GM23248 (cell line): ENCODE results near the gene UIMC1. TPM values are rescaled to one million over a fixed set of nuclear protein-coding genes. Genes with fewer than 3 reads are reported as not detected.
A peak's percentile ranks its signal among the peaks of the same experiment; 100 is the strongest.

Experiments
- DNase-seq: peaks from one replicate; pipeline ENCODE4 v3.0.0-alpha.2; 2015
- H2AFZ ChIP-seq: fragments of 200-600 bp; sonication (generic); 2 replicates; pipeline ENCODE4 v1.6.1; 2016; ENCODE audit warnings: antibody characterized with exemption
- H3F3A ChIP-seq: fragments of 200-600 bp; sonication (generic); 2 replicates; pipeline ENCODE4 v1.6.1; 2016; ENCODE audit warnings: mild to moderate bottlenecking, antibody characterized with exemption, mixed run types; ENCODE audit not compliant: insufficient read depth
- H3K27ac ChIP-seq: fragments of 200-600 bp; sonication (generic); 2 replicates; pipeline ENCODE4 v1.5.1; 2016; ENCODE audit warnings: mild to moderate bottlenecking
- H3K27me3 ChIP-seq: fragments of 200-600 bp; sonication (generic); replicated peaks from 2 replicates; pipeline ENCODE4 v1.6.1; 2016; ENCODE audit warnings: mild to moderate bottlenecking; ENCODE audit not compliant: insufficient read depth
- H3K36me3 ChIP-seq: fragments of 200-600 bp; sonication (generic); 2 replicates; pipeline ENCODE4 v1.6.1; 2016; ENCODE audit warnings: low read depth, mild to moderate bottlenecking
- H3K4me1 ChIP-seq: fragments of 200-600 bp; sonication (generic); 2 replicates; pipeline ENCODE4 v1.6.1; 2016; ENCODE audit warnings: mild to moderate bottlenecking; ENCODE audit not compliant: insufficient read depth
- H3K4me2 ChIP-seq: fragments of 200-600 bp; sonication (generic); one replicate; pipeline ENCODE4 v1.6.1; 2016; ENCODE audit warnings: mild to moderate bottlenecking; ENCODE audit not compliant: unreplicated experiment
- H3K4me3 ChIP-seq: fragments of 200-600 bp; sonication (generic); 2 replicates; pipeline ENCODE4 v1.5.1; 2016; ENCODE audit warnings: mild to moderate bottlenecking
- H3K79me2 ChIP-seq: fragments of 200-600 bp; sonication (generic); 2 replicates; pipeline ENCODE4 v1.6.1; 2016; ENCODE audit warnings: mild to moderate bottlenecking; ENCODE audit not compliant: insufficient read depth
- H3K9ac ChIP-seq: fragments of 200-600 bp; sonication (generic); 2 replicates; pipeline ENCODE4 v1.6.1; 2016; ENCODE audit warnings: mild to moderate bottlenecking
- H3K9me2 ChIP-seq: fragments of 200-600 bp; sonication (generic); 2 replicates; pipeline ENCODE4 v1.6.1; 2016; ENCODE audit warnings: mixed run types, mild to moderate bottlenecking, moderate library complexity; ENCODE audit not compliant: insufficient read depth
- H3K9me3 ChIP-seq: fragments of 200-600 bp; sonication (generic); one replicate; pipeline ENCODE4 v1.6.1; 2017; ENCODE audit warnings: low read depth
- H4K20me1 ChIP-seq: fragments of 200-600 bp; sonication (generic); 2 replicates; pipeline ENCODE4 v1.6.0; 2016; ENCODE audit not compliant: insufficient read depth
- EZH2 ChIP-seq: fragments of 200-600 bp; sonication (generic); IDR thresholded peaks from 2 replicates; pipeline ENCODE4 v1.6.1; 2018; ENCODE audit warnings: antibody characterized with exemption, mild to moderate bottlenecking; ENCODE audit not compliant: insufficient read depth, poor library complexity, severe bottlenecking
- EZH2phosphoT487 ChIP-seq: fragments of 200-600 bp; sonication (generic); IDR thresholded peaks from 2 replicates; pipeline ENCODE4 v1.6.1; 2018; ENCODE audit warnings: antibody characterized with exemption, moderate library complexity, mild to moderate bottlenecking, low read depth; ENCODE audit not compliant: insufficient read depth
- WGBS, 2 experiments: methylation state at CpG; one replicate each; pipeline ENCODE4 v1.1.6; 2015 to 2017; ENCODE audit warnings: low lambda C conversion rate in 2 of 2, low coverage in 1 of 2; ENCODE audit errors: missing lambda C conversion rate in 2 of 2; 5-methylcytosine and 5-hydroxymethylcytosine counted together
- in situ Hi-C: fragments of 300-500 bp; cut with MboI; formaldehyde crosslinking; loops from 2 replicates; pipeline ENCODE4 v1.15.0; 2020
- polyA plus RNA-seq: library from polyadenylated mRNA; unstranded; fragments of >200 nt; fragmentation: Nextera tagmentation; extraction: Ambion mirVana; gene quantifications from 2 replicates; pipeline ENCODE4 v1.2.1, GENCODE V29; 2016
- total RNA-seq: library from RNA; depleted of rRNA; stranded (reverse); fragments of >200 nt; shearing (Covaris generic); gene quantifications from 2 replicates; pipeline ENCODE4 v1.2.3, GENCODE V29; 2014

Gene UIMC1
- total and polyA plus RNA-seq, 2 experiments from 2014 or later: 18.4 to 27.6 TPM

DNA sequence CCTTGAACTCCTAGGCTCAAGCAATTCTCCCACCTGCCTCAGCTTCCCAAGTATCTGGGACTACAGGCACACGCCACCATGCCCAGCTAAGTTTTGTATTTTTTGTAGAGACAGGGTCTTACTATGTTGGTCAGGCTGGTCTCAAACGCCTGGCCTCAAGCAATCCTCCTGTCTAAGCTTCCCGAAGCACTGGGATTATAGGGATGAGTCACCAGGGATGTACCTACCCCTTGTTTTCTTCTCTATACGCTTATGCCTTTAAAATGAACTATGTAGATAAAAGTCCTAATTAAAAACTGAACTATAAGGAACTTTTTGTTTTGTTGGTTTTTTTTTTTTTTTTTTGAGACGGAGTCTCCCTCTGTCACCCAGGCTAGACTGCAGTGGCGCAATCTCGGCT, 25.8 kb downstream of the UIMC1 start:
- Histone ChIP-seq H3K9me3 (no peaks in the 10 kb centered on the region), H3K79me2 (peaks cover 91% of the 10 kb centered on the region), H3K27me3 (no peaks in the 10 kb centered on the region), H3K36me3 (peaks cover 13% of the 10 kb centered on the region; the same call in 1 of the 2 replicates), H3F3A (no peaks in the 10 kb centered on the region), H3K9me2 (no peaks in the 10 kb centered on the region), H3K27ac (no peak overlapping the region), H3K4me1 (0 out of 2 replicates have a peak, but pooled peaks cover 6% of the 10 kb centered on the region), H4K20me1 (0 out of 2 replicates have a peak, but pooled peaks cover 7% of the 10 kb centered on the region), H3K4me3 (no peak overlapping the region), H2AFZ (no peak overlapping the region), H3K4me2 (no peak overlapping the region), H3K9ac (no peak overlapping the region)
- 90 to 93% methylated on average over 7 of the region's 7 CpGs for WGBS, 2 experiments
- DNase-seq: no peak
- in situ Hi-C loops: no loop called here
- TF ChIP-seq EZH2 (no peak), EZH2phosphoT487 (no peak)

DNA sequence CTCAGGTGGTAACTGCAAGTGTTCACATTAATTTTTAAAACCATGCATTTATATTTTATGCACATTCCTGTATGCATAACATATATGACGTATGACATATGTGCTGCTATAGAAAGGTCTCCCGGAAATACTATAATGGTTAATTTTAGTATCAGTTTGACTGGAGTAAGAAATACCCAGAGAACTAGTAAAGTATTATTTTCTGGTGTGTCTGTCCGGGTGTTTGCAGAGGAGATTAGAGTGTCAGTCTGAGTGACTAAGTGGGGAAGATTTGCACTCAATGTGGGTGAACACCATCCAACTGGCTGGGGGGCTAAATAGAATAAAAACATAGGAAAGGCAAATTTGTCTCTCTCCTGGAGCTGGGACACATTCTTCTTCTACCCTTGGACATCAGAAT, 26.9 kb downstream of the UIMC1 start:
- no peak overlapping the region for H3K4me3 ChIP-seq
- H3K9ac ChIP-seq: no peak overlapping the region
- 79 to 86% methylated on average over 3 of the region's 3 CpGs for WGBS, 2 experiments
- no peak overlapping the region for H3K27ac ChIP-seq
- 0 out of 2 replicates have a peak, but pooled peaks cover 7% of the 10 kb centered on the region for H4K20me1 ChIP-seq
- H3K9me2 ChIP-seq: no peaks in the 10 kb centered on the region
- H3K4me1 ChIP-seq: 0 out of 2 replicates have a peak, but pooled peaks cover 6% of the 10 kb centered on the region
- no peaks in the 10 kb centered on the region for H3K27me3 ChIP-seq
- peaks cover 89% of the 10 kb centered on the region for H3K79me2 ChIP-seq
- no peaks in the 10 kb centered on the region for H3F3A ChIP-seq
- in situ Hi-C loops: no loop called here
- no peak for DNase-seq
- H2AFZ ChIP-seq: no peak overlapping the region
- peaks cover 21% of the 10 kb centered on the region; the same call in 1 of the 2 replicates for H3K36me3 ChIP-seq
- no peak for TF ChIP-seq EZH2phosphoT487
- H3K4me2 ChIP-seq: no peak overlapping the region
- no peaks in the 10 kb centered on the region for H3K9me3 ChIP-seq

DNA sequence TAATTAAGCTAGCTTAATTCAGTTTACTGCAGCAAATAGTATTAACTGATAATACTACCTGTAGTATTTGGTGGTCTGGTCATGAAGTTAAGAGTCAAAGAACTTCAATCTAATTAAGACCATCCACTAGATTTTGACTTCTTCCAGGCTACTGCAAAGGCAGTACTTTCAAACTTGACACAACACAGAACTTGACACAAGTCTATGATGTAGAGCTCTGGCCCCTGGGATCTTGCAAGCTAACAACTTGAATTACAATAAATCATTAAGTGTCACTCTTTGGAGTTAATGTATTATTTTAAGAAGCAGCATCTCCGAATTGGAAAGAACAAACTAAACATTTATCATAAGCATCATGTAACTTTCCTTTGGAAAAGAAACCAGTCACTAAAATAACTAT, 40.9 kb downstream of the UIMC1 start:
- TF ChIP-seq EZH2phosphoT487: no peak
- TF ChIP-seq EZH2: no peak
- no peak overlapping the region for H2AFZ ChIP-seq
- no peaks in the 10 kb centered on the region for H3K4me1 ChIP-seq
- WGBS, 2 experiments: 60 to 61% methylated on average over 1 of the region's 1 CpG
- H3F3A ChIP-seq: no peaks in the 10 kb centered on the region
- H3K4me2 ChIP-seq: no peak overlapping the region
- no peaks in the 10 kb centered on the region for H3K9me3 ChIP-seq
- peaks cover 23% of the 10 kb centered on the region for H3K79me2 ChIP-seq
- no peaks in the 10 kb centered on the region for H3K9me2 ChIP-seq
- in situ Hi-C loops: no loop called here
- peaks cover 30% of the 10 kb centered on the region for H3K36me3 ChIP-seq
- no peaks in the 10 kb centered on the region for H4K20me1 ChIP-seq
- H3K4me3 ChIP-seq: no peak overlapping the region
- no peak for DNase-seq
- H3K9ac ChIP-seq: no peak overlapping the region
- H3K27me3 ChIP-seq: no peaks in the 10 kb centered on the region
- no peak overlapping the region for H3K27ac ChIP-seq

DNA sequence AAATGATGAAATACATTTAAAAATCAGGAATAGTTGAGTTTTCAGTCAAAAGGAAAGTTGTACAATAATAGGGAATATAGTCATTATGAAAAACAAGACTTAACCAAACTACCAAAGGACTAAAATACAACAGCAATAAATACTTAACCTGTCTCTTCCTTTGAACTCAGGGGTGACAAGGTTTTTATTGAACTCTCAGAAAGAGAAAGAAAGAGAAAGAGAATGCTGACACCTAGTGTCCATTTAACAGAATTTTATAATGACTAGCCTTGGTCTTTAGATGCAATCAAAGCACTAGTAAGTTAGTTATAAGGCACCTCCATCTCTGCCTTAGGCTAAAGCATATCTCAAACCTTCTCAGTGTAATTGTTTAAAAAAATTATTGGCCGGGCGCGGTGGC, 47.5 kb downstream of the UIMC1 start:
- Histone ChIP-seq H3K9me2 (no peaks in the 10 kb centered on the region), H3F3A (peaks cover 4% of the 10 kb centered on the region; the same call in 1 of the 2 replicates), H2AFZ (no peak overlapping the region), H3K27ac (no peak overlapping the region), H3K27me3 (no peaks in the 10 kb centered on the region), H3K9me3 (no peaks in the 10 kb centered on the region), H3K9ac (no peak overlapping the region), H3K4me3 (no peak overlapping the region), H3K79me2 (peaks cover 31% of the 10 kb centered on the region), H3K4me2 (no peak overlapping the region), H3K36me3 (peaks cover 10% of the 10 kb centered on the region), H4K20me1 (no peaks in the 10 kb centered on the region), H3K4me1 (no peaks in the 10 kb centered on the region)
- peak; percentile 60 for DNase-seq
- no peak for TF ChIP-seq EZH2
- TF ChIP-seq EZH2phosphoT487: no peak
- in situ Hi-C loops: loop anchor here (10.0 kb wide), 1 partner anchor 294 kb away; no protein-coding TSS in a partner anchor
- 46 to 53% methylated on average over 3 of the region's 3 CpGs for WGBS, 2 experiments

DNA sequence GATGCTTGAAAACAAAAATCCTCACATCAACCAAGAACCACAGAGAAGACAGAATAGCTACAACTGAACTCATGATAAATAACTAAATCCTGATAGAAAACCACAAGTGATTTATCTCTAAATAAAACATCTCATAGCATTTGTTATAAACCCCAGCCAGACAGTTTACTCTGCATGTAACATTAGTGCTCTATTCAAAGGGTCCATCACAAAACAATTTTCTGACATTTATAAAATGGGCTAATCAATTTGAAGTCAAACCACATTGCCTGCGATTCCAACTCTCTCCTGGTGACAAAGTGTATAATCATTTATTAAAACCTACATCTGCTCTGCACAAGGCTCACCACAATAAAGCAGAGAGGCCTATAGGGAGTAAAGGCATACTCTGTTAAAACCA, 49.8 kb downstream of the UIMC1 start:
- Histone ChIP-seq H2AFZ (no peak overlapping the region), H3K9me3 (no peaks in the 10 kb centered on the region), H3K9ac (no peak overlapping the region), H4K20me1 (no peaks in the 10 kb centered on the region), H3K4me3 (no peak overlapping the region), H3F3A (peaks cover 4% of the 10 kb centered on the region; the same call in 1 of the 2 replicates), H3K9me2 (no peaks in the 10 kb centered on the region), H3K79me2 (peaks cover 24% of the 10 kb centered on the region), H3K27me3 (no peaks in the 10 kb centered on the region), H3K4me2 (no peak overlapping the region), H3K4me1 (no peaks in the 10 kb centered on the region), H3K36me3 (peaks cover 16% of the 10 kb centered on the region), H3K27ac (no peak overlapping the region)
- in situ Hi-C loops: loop anchor here (10.0 kb wide), 1 partner anchor 292 kb away; no protein-coding TSS in a partner anchor
- TF ChIP-seq EZH2 (no peak), EZH2phosphoT487 (no peak)
- DNase-seq: no peak
- 60 to 63% methylated on average over 1 of the region's 1 CpG for WGBS, 2 experiments
